HepG2 (cell line): ENCODE data around the gene NOTCH3. TPM values are rescaled to one million over a fixed set of nuclear protein-coding genes. Genes with fewer than 3 reads are reported as not detected.

ENCODE experiments used
- HNRNPH1 ChIP-seq: fragments of 200-400 bp; formaldehyde crosslinking; optimal IDR thresholded peaks from 2 replicates; pipeline ENCODE3; 2017; ENCODE audit warnings: mild to moderate bottlenecking, low read depth, low read length
- JDP2 ChIP-seq: sonication (generic); formaldehyde crosslinking; IDR thresholded peaks from 2 replicates; pipeline ENCODE4 v1.8.1; 2022; ENCODE audit warnings: missing genetic modification reagents, borderline replicate concordance
- KLF16 ChIP-seq, 2 experiments: sonication (generic) in 1 of 2; formaldehyde crosslinking in 1 of 2; IDR thresholded peaks; 2 replicates each; pipeline versions ENCODE4 v1.6.1 to v1.8.0; 2016 to 2023; ENCODE audit warnings: missing genetic modification reagents in 2 of 2, missing compliant biosample characterization in 1 of 2
- MTA3 ChIP-seq: sonication (generic); formaldehyde crosslinking; IDR thresholded peaks from 2 replicates; pipeline ENCODE4 v1.4.0; 2020; ENCODE audit warnings: missing genetic modification reagents
- SALL1 ChIP-seq: sonication (generic); formaldehyde crosslinking; IDR thresholded peaks from 2 replicates; pipeline ENCODE4 v1.8.0; 2022; ENCODE audit warnings: mild to moderate bottlenecking, missing genetic modification reagents
- SRSF9 ChIP-seq: fragments of 200-400 bp; formaldehyde crosslinking; IDR thresholded peaks from 2 replicates; pipeline ENCODE4 v1.6.1; 2018; ENCODE audit warnings: borderline replicate concordance, mild to moderate bottlenecking, low read depth, low read length; ENCODE audit not compliant: insufficient read depth, poor library complexity, severe bottlenecking
- TOE1 ChIP-seq: sonication (generic); formaldehyde crosslinking; IDR thresholded peaks from 2 replicates; pipeline ENCODE4 v1.4.0; 2020; ENCODE audit warnings: mild to moderate bottlenecking, missing genetic modification reagents
- ZBTB2 ChIP-seq: sonication (generic); formaldehyde crosslinking; IDR thresholded peaks from 2 replicates; pipeline ENCODE4 v1.8.0; 2022; ENCODE audit warnings: low read depth, missing genetic modification reagents
- ZBTB20 ChIP-seq: sonication (generic); formaldehyde crosslinking; IDR thresholded peaks from 2 replicates; pipeline ENCODE4 v1.8.1; 2023; ENCODE audit warnings: missing genetic modification reagents, low read depth, mild to moderate bottlenecking, borderline replicate concordance
- ZC3H4 ChIP-seq: sonication (generic); formaldehyde crosslinking; IDR thresholded peaks from 2 replicates; pipeline ENCODE4 v1.4.0; 2020; ENCODE audit warnings: missing genetic modification reagents, borderline replicate concordance
- ZFP1 ChIP-seq: IDR thresholded peaks from 2 replicates; pipeline ENCODE4 v1.6.1; 2016
- ZFP62 ChIP-seq: sonication (generic); formaldehyde crosslinking; IDR thresholded peaks from 2 replicates; pipeline ENCODE4 v1.4.0; 2020; ENCODE audit warnings: missing genetic modification reagents
- ZNF432 ChIP-seq: sonication (generic); formaldehyde crosslinking; IDR thresholded peaks from 2 replicates; pipeline ENCODE4 v1.5.0; 2020; ENCODE audit warnings: missing genetic modification reagents, mild to moderate bottlenecking, borderline replicate concordance
- ZNF484 ChIP-seq: sonication (generic); formaldehyde crosslinking; IDR thresholded peaks from 2 replicates; pipeline ENCODE4 v1.5.1; 2020; ENCODE audit warnings: mild to moderate bottlenecking, low read depth, missing genetic modification reagents, borderline replicate concordance
- ZNF512 ChIP-seq: sonication (generic); formaldehyde crosslinking; IDR thresholded peaks from 2 replicates; pipeline ENCODE4 v1.4.0; 2020; ENCODE audit warnings: mild to moderate bottlenecking, missing genetic modification reagents
- ZNF572 ChIP-seq: sonication (generic); formaldehyde crosslinking; IDR thresholded peaks from 2 replicates; pipeline ENCODE4 v1.5.1; 2020; ENCODE audit warnings: mild to moderate bottlenecking, missing genetic modification reagents
- ZNF615 ChIP-seq: sonication (generic); formaldehyde crosslinking; IDR thresholded peaks from 2 replicates; pipeline ENCODE4 v1.5.0; 2020; ENCODE audit warnings: mild to moderate bottlenecking, missing genetic modification reagents, borderline replicate concordance
- ZNF724P ChIP-seq: sonication (generic); formaldehyde crosslinking; IDR thresholded peaks from 2 replicates; pipeline ENCODE4 v1.8.0; 2022; ENCODE audit warnings: missing genetic modification reagents, borderline replicate concordance
- polyA plus RNA-seq, 8 experiments: library from polyadenylated mRNA; depleted of rRNA in 3 of 8; stranded (reverse) in 7 of 8; unstranded in 1 of 8; fragments of >200 nt; fragmentation: Illumina TruSeq in 4 of 8; extraction: Trizol in 4 of 8; gene quantifications; 2 replicates each; pipeline versions ENCODE4 v1.2.1 to v1.2.3, GENCODE V29; 2011 to 2016; ENCODE audit warnings: low read depth in 4 of 8, missing spikeins in 1 of 8, mixed read lengths in 1 of 8; ENCODE audit not compliant: insufficient read depth in 1 of 8
- total RNA-seq, 5 experiments: library from RNA; depleted of rRNA; stranded (reverse); fragments of >200 nt; fragmentation: Illumina TruSeq; extraction: Trizol; gene quantifications; 2 replicates each; pipeline ENCODE4 v1.2.3, GENCODE V29; 2016; ENCODE audit warnings: low read depth in 1 of 5
- TF ChIP-seq, protein P1 (sequence below): sonication (generic); formaldehyde crosslinking; IDR thresholded peaks from 2 replicates; pipeline ENCODE4 v1.5.0; 2020; ENCODE audit warnings: missing genetic modification reagents, mild to moderate bottlenecking, borderline replicate concordance
- TF ChIP-seq, protein P2 (sequence below): sonication (generic); formaldehyde crosslinking; IDR thresholded peaks from 2 replicates; pipeline ENCODE4 v1.4.0; 2020; ENCODE audit warnings: missing genetic modification reagents
- TF ChIP-seq, protein P3 (sequence below): sonication (generic); formaldehyde crosslinking; conservative IDR thresholded peaks from 2 replicates; pipeline ENCODE4 v1.4.0; 2020; ENCODE audit warnings: missing genetic modification reagents

The NOTCH3 gene
- total and polyA plus RNA-seq, 2 of the 13 experiments (the other 11 are each of a cell fraction or from before 2014, with no cell fraction given) = 0.09 to 0.28 TPM

DNA sequence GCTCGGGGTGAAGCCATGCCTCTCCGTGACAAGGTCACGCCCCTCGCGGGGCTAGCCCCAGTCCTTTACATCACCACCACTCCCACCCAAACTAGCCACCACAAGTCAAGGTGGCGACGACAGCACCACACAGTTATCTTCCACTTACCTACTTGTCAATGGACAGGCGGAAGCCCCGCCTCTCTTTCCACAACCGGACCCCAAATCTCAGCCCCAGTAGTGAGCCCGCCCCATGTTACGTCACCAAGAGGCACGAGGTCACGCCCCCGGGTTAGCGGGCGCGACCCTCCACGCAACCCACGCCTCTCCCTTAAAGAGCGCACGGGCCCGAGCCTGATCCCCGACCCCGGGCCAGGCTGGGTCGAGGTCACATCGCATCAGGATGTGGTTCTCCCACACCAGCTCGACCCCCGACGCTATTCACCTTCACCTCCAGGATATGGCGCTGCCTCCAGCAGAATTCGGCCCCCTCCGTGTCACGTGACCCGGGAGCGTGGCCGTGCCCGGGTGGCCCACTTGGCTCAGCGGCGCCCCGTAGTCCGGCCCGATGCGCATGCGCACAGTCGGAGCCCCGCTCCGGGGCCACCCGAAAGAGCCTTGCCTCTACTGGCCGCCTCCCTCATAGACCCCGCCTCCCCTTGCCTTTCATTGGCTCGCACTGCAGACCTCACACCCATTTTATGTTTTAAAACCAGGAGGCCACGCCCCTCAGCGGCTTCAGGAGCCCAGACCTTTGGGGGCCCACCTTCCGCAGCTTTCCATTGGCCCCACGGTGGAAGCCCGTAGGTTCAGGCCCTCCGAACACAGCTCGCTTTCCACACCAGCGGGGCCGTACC lies 75.3 kb downstream of the NOTCH3 start (continued):
- no peak for TF ChIP-seq TOE1
- TF ChIP-seq ZNF512 (CRISPR knock-in tag) = peak; percentile 47; the same call in 1 of the 2 replicates
- TF ChIP-seq ZFP1 (CRISPR knock-in tag) = no peak
- TF ChIP-seq ZC3H4 (CRISPR knock-in tag) = no peak
- no peak for TF ChIP-seq SRSF9
- 0 out of 2 replicates have a peak, but pooled peaks have one; percentile 21 for TF ChIP-seq ZNF724P (CRISPR knock-in tag)
- TF ChIP-seq, protein P1, sequence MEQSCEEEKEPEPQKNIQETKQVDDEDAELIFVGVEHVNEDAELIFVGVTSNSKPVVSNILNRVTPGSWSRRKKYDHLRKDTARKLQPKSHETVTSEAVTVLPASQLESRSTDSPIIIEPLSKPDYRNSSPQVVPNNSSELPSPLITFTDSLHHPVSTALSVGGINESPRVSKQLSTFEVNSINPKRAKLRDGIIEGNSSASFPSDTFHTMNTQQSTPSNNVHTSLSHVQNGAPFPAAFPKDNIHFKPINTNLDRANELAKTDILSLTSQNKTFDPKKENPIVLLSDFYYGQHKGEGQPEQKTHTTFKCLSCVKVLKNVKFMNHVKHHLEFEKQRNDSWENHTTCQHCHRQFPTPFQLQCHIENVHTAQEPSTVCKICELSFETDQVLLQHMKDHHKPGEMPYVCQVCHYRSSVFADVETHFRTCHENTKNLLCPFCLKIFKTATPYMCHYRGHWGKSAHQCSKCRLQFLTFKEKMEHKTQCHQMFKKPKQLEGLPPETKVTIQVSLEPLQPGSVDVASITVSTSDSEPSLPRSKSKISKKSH (CRISPR knock-in tag) = 0 out of 2 replicates have a peak, but pooled peaks have one; percentile 67
- peak in 1 of 2 experiments; percentile 46; a peak in 1 of 4 replicates for TF ChIP-seq KLF16 (CRISPR knock-in tag; IDR thresholded peaks at IDR 0.05)
- peak; percentile 70 for TF ChIP-seq ZBTB20 (CRISPR knock-in tag)
- no peak for TF ChIP-seq HNRNPH1
- TF ChIP-seq MTA3 (CRISPR knock-in tag) = no peak
- TF ChIP-seq ZBTB2 = no peak
- no peak for TF ChIP-seq JDP2 (CRISPR knock-in tag)
- TF ChIP-seq, protein P2, sequence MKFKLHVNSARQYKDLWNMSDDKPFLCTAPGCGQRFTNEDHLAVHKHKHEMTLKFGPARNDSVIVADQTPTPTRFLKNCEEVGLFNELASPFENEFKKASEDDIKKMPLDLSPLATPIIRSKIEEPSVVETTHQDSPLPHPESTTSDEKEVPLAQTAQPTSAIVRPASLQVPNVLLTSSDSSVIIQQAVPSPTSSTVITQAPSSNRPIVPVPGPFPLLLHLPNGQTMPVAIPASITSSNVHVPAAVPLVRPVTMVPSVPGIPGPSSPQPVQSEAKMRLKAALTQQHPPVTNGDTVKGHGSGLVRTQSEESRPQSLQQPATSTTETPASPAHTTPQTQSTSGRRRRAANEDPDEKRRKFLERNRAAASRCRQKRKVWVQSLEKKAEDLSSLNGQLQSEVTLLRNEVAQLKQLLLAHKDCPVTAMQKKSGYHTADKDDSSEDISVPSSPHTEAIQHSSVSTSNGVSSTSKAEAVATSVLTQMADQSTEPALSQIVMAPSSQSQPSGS (CRISPR knock-in tag) = peak; percentile 72
- TF ChIP-seq ZNF615 (CRISPR knock-in tag) = no peak
- no peak for TF ChIP-seq ZNF572 (CRISPR knock-in tag)
- TF ChIP-seq ZNF484 (CRISPR knock-in tag) = no peak
- no peak for TF ChIP-seq ZFP62 (CRISPR knock-in tag)
- TF ChIP-seq ZNF432 (CRISPR knock-in tag) = no peak
- TF ChIP-seq, protein P3, sequence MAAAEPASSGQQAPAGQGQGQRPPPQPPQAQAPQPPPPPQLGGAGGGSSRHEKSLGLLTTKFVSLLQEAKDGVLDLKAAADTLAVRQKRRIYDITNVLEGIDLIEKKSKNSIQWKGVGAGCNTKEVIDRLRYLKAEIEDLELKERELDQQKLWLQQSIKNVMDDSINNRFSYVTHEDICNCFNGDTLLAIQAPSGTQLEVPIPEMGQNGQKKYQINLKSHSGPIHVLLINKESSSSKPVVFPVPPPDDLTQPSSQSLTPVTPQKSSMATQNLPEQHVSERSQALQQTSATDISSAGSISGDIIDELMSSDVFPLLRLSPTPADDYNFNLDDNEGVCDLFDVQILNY = no peak
- TF ChIP-seq SALL1 (CRISPR knock-in tag) = peak; percentile 91
